Nephron progenitor cell (in vitro differentiated cells): ENCODE data around the gene ARL3.

Source experiments
- DNase-seq: peaks from one replicate; pipeline ENCODE4 v3.0.0; 2021
- H3K27ac Mint-ChIP-seq: 2 replicates; pipeline ENCODE4 v1.8.0; 2021; ENCODE audit warnings: mild to moderate bottlenecking, moderate library complexity, mixed read lengths
- H3K27me3 Mint-ChIP-seq: 2 replicates; pipeline ENCODE4 v1.8.0; 2021; ENCODE audit warnings: mild to moderate bottlenecking, low read depth, mixed read lengths; ENCODE audit not compliant: poor library complexity
- H3K36me3 Mint-ChIP-seq: 2 replicates; pipeline ENCODE4 v1.8.0; 2021; ENCODE audit warnings: low read depth, mixed read lengths
- H3K4me1 Mint-ChIP-seq: 2 replicates; pipeline ENCODE4 v1.8.0; 2021; ENCODE audit warnings: mixed read lengths
- H3K4me3 Mint-ChIP-seq: 2 replicates; pipeline ENCODE4 v1.8.0; 2021; ENCODE audit warnings: mild to moderate bottlenecking, moderate library complexity, mixed read lengths
- H3K9me3 Mint-ChIP-seq: 2 replicates; pipeline ENCODE4 v1.8.0; 2021; ENCODE audit warnings: mild to moderate bottlenecking, moderate library complexity, mixed read lengths
- TF ChIP-seq, protein P1 (sequence below): fragments of 200-600 bp; sonication (generic); IDR thresholded peaks from 2 replicates; pipeline ENCODE4 v1.5.0; 2021; ENCODE audit warnings: antibody characterized with exemption

The ARL3 gene

DNA sequence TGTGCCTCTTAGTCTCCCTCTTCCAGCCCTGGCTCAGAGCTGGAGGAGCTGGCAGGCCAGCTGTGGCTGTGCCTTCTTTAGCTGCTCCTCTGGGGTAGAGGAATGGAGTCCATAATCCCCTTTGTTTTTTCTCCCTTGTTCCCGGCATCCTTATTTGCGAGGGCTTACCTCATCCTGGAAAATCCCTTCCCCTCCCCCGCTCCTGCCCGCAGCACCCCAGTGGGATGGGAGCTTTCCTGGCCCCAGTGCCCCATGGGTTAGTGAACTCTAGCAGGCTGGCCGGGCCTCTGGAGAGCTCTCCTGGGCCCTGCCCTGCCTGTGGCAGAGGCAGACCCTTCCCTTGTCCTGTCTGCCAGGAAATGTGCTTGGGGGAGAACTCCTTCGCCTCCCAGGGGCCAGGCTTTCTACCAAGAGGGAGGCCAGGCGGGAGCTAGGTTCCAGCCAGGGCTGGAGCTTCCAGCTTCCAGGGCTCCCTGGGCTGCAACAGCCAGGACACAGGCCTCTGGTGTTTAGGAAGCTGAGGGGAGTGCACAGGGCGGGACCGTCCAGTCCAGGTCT is 86.4 kb downstream of the ARL3 start:
- H3K9me3 Mint-ChIP-seq: no peaks in the 10 kb centered on the region
- H3K4me1 Mint-ChIP-seq: peaks cover 90% of the 10 kb centered on the region
- peak; percentile 48 for DNase-seq
- peaks cover 22% of the 10 kb centered on the region for H3K36me3 Mint-ChIP-seq
- no peaks in the 10 kb centered on the region for H3K27me3 Mint-ChIP-seq
- peak overlapping the region; percentile 72 for H3K4me3 Mint-ChIP-seq
- H3K27ac Mint-ChIP-seq: peak overlapping the region; percentile 100
- TF ChIP-seq, protein P1, sequence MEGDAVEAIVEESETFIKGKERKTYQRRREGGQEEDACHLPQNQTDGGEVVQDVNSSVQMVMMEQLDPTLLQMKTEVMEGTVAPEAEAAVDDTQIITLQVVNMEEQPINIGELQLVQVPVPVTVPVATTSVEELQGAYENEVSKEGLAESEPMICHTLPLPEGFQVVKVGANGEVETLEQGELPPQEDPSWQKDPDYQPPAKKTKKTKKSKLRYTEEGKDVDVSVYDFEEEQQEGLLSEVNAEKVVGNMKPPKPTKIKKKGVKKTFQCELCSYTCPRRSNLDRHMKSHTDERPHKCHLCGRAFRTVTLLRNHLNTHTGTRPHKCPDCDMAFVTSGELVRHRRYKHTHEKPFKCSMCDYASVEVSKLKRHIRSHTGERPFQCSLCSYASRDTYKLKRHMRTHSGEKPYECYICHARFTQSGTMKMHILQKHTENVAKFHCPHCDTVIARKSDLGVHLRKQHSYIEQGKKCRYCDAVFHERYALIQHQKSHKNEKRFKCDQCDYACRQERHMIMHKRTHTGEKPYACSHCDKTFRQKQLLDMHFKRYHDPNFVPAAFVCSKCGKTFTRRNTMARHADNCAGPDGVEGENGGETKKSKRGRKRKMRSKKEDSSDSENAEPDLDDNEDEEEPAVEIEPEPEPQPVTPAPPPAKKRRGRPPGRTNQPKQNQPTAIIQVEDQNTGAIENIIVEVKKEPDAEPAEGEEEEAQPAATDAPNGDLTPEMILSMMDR: no peak

DNA sequence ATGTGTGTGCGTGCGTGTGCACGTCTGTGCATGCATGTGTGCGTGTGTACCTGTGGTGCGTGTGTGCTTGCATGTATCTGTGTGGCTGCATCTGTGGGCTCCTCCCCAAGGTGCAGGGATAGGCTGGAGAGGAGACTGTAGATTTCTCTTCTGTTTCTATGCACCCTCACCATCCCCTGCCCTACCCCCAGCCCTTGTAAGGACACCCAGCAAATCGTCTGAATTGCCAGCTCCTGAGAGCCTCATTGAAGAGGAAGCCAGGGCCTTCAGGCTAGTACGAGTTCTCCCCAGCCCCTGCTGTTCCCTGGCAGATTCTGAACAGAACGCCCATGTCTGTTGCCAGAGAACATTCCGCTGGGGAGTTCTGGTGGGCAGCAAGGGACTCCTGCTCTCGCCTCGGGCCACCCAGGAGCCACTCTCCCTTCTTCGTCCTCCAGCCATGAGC is 86.9 kb downstream of the ARL3 start:
- H3K4me3 Mint-ChIP-seq: peak overlapping the region; percentile 72
- TF ChIP-seq, protein P1: no peak

DNA sequence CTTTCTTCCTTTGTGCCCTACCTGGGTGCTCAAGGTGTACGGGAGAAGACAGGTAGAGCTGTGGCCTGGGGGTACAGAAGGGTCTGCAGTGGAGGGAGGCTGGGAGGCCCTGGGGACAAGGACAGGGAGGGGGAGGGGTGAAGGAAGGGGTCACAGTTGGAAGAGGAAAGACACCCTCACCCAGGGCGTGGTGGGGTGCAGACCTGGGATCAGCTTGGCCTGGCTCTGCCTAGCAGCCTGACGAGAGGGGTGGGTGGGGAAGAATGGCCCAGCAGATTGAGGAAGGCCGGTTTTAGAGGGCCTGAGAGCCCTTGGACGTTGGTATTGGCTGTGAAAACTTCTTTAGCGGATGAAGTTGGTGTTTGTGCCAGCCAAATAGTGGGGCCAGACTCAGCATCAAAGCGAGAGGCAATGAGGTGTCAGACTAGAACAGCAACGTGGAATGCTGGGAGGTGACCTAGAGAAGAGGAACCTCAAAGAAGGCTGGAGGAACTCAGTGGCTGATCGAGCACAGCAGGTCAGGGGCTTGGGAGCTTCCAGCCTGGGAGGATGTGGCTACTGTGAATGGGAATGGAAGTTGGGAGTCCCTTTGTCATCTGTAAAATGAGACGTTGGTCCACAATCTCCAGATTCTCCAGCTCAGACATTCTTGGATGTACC is 88.0 kb downstream of the ARL3 start:
- no peak for DNase-seq
- peak overlapping the region; percentile 95 for H3K27ac Mint-ChIP-seq
- H3K4me1 Mint-ChIP-seq: peaks cover 73% of the 10 kb centered on the region
- no peaks in the 10 kb centered on the region for H3K27me3 Mint-ChIP-seq
- H3K9me3 Mint-ChIP-seq: no peaks in the 10 kb centered on the region
- peak overlapping the region; percentile 37 for H3K4me3 Mint-ChIP-seq
- TF ChIP-seq, protein P1: no peak
- H3K36me3 Mint-ChIP-seq: peaks cover 17% of the 10 kb centered on the region

More for the DNA sequence above, 86.9 kb downstream of the ARL3 start:
- Mint-ChIP-seq H3K27me3 (no peaks in the 10 kb centered on the region), H3K27ac (peak overlapping the region; percentile 100), H3K36me3 (peaks cover 22% of the 10 kb centered on the region), H3K9me3 (no peaks in the 10 kb centered on the region), H3K4me1 (peaks cover 85% of the 10 kb centered on the region)
- DNase-seq: no peak

DNA sequence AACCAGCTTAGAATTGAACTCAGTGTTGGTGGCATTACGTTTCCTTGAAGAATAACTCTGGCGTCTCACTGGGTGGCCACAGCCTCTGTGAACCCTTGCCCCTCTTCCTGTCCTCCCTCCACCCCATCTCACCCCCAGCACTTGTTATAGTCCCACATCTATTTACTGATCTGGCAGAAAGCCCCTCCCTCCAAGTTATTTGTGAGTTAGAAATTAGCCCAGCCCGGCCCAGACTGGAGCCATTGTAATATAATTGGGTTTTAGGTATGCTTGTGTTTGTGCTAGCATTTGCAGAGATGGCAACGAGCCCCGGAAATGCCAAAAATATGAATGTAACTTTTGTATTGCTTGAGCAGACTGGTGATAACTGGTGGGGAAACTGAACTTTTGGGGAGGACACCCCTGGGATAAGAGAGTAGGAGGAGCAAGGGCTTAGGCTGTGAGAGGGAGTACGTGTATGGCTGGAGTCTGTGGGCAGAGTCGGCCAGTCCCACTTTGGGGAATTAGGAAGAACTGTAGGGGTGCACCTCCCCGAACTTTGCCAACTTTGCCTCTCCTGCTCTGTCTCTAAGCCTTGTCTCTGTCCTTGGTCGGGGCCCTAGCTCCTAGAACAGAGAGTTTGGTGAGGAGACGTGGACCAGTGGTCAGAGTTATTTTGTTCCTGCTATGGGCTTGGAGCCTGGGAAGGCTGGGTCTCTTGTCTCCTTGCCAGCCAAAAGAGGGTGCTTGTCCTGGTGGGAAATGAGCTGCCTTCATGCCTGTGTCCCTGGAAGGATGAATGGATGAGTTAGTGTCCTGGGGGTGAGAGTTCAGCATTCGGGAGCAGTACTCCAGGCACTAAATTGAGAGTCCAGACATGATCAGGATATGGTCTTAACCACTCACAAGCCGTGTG is 89.2 kb downstream of the ARL3 start:
- peak overlapping the region; percentile 27 for H3K4me3 Mint-ChIP-seq

DNA sequence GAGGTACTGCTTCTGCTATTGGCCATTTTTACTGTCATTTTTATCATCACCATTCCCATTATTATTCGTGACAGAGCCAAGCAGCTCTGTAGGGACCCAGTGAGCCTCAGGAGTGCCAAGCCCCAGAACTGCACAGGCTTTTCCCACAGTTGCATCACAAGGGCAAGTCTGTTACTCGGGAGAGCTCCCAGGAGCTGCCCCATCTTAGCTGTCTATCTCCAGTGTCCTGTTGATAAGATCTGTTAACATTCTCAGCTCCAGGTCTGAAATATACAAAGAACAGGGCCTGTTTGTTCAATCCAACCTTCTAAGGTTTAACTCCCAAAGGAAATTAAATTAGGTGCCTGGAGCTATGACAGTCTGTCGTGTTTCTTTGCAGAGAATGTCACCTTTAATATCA is 90.1 kb downstream of the ARL3 start:
- H3K4me3 Mint-ChIP-seq: no peak overlapping the region
- TF ChIP-seq, protein P1: no peak
- no peak for DNase-seq
- peaks cover 15% of the 10 kb centered on the region for H3K36me3 Mint-ChIP-seq
- H3K27ac Mint-ChIP-seq: no peak overlapping the region
- H3K9me3 Mint-ChIP-seq: no peaks in the 10 kb centered on the region
- H3K27me3 Mint-ChIP-seq: no peaks in the 10 kb centered on the region
- H3K4me1 Mint-ChIP-seq: peaks cover 68% of the 10 kb centered on the region

More for the DNA sequence above, 89.2 kb downstream of the ARL3 start:
- TF ChIP-seq, protein P1: no peak
- DNase-seq: no peak
- H3K4me1 Mint-ChIP-seq: peaks cover 68% of the 10 kb centered on the region
- H3K27ac Mint-ChIP-seq: peak overlapping the region; percentile 95
- H3K36me3 Mint-ChIP-seq: peaks cover 15% of the 10 kb centered on the region
- no peaks in the 10 kb centered on the region for H3K27me3 Mint-ChIP-seq
- no peaks in the 10 kb centered on the region for H3K9me3 Mint-ChIP-seq
